ENCODE measurements around the gene BMAL1.

The BMAL1 gene

GRCh38 chr11:13229711-13230318 lies 47.8 kb upstream of the BMAL1 start:
- Histone ChIP-seq H3K4me2 (ENCODE audit: low read depth, low read length, poor library complexity, severe bottlenecking) (no peak overlapping the region), H3F3A (ENCODE audit: insufficient read depth) (no peaks in the 10 kb centered on the region), H3K27me3 (ENCODE audit: low read length) (no peaks in the 10 kb centered on the region), H3K79me2 (ENCODE audit: insufficient read depth, low read length) (no peaks in the 10 kb centered on the region), H3K9ac (ENCODE audit: low read length) (no peak overlapping the region), H3K9me3 (ENCODE audit: insufficient read depth, low read length) (no peaks in the 10 kb centered on the region), H3K9me2 (replicated peaks; ENCODE audit: insufficient read depth, low read length) (no peaks in the 10 kb centered on the region), H2AFZ (ENCODE audit: low read depth, low read length, severe bottlenecking) (no peak overlapping the region), H3K4me3 (ENCODE audit: insufficient read depth, low read length, poor library complexity, severe bottlenecking) (no peak overlapping the region), H3K27ac (ENCODE audit: low read depth, low read length) (no peak overlapping the region), H4K20me1 (ENCODE audit: low read depth, low read length) (no peaks in the 10 kb centered on the region), H3K36me3 (ENCODE audit: low read length) (no peaks in the 10 kb centered on the region)
- TF ChIP-seq CTCF (IDR thresholded peaks at IDR 0.05; ENCODE audit: insufficient read depth, low read length, poor library complexity, severe bottlenecking) (no peak), EZH2phosphoT487 (conservative IDR thresholded peaks at IDR 0.05; ENCODE audit: low read length) (no peak)

GRCh38 chr11:13233173-13233745 lies 44.3 kb upstream of the BMAL1 start:
- H3K9ac ChIP-seq (ENCODE audit: low read length), result no peak overlapping the region

GRCh38 chr11:13235895-13236294 lies 41.7 kb upstream of the BMAL1 start:
- Histone ChIP-seq H3K4me2 (ENCODE audit: low read depth, low read length, poor library complexity, severe bottlenecking) (no peak overlapping the region), H3K79me2 (ENCODE audit: insufficient read depth, low read length) (no peaks in the 10 kb centered on the region), H3K9me3 (ENCODE audit: insufficient read depth, low read length) (no peaks in the 10 kb centered on the region), H4K20me1 (ENCODE audit: low read depth, low read length) (no peaks in the 10 kb centered on the region), H3K27ac (ENCODE audit: low read depth, low read length) (no peak overlapping the region), H3K4me3 (ENCODE audit: insufficient read depth, low read length, poor library complexity, severe bottlenecking) (no peak overlapping the region), H3K27me3 (ENCODE audit: low read length) (no peaks in the 10 kb centered on the region), H3F3A (ENCODE audit: insufficient read depth) (no peaks in the 10 kb centered on the region), H2AFZ (ENCODE audit: low read depth, low read length, severe bottlenecking) (no peak overlapping the region), H3K9me2 (replicated peaks; ENCODE audit: insufficient read depth, low read length) (no peaks in the 10 kb centered on the region), H3K9ac (ENCODE audit: low read length) (no peak overlapping the region), H3K36me3 (ENCODE audit: low read length) (no peaks in the 10 kb centered on the region)
- TF ChIP-seq CTCF (IDR thresholded peaks at IDR 0.05; ENCODE audit: insufficient read depth, low read length, poor library complexity, severe bottlenecking) (no peak), EZH2phosphoT487 (conservative IDR thresholded peaks at IDR 0.05; ENCODE audit: low read length) (no peak)

More at GRCh38 chr11:13233173-13233745, 44.3 kb upstream of the BMAL1 start:
- no peak for TF ChIP-seq CTCF (IDR thresholded peaks at IDR 0.05; ENCODE audit: insufficient read depth, low read length, poor library complexity, severe bottlenecking)
- no peak for TF ChIP-seq EZH2phosphoT487 (conservative IDR thresholded peaks at IDR 0.05; ENCODE audit: low read length)
- Histone ChIP-seq H3K27ac (ENCODE audit: low read depth, low read length) (no peak overlapping the region), H3K79me2 (ENCODE audit: insufficient read depth, low read length) (no peaks in the 10 kb centered on the region), H4K20me1 (ENCODE audit: low read depth, low read length) (no peaks in the 10 kb centered on the region), H3K4me2 (ENCODE audit: low read depth, low read length, poor library complexity, severe bottlenecking) (no peak overlapping the region), H3K4me3 (ENCODE audit: insufficient read depth, low read length, poor library complexity, severe bottlenecking) (no peak overlapping the region), H3K9me2 (replicated peaks; ENCODE audit: insufficient read depth, low read length) (no peaks in the 10 kb centered on the region), H2AFZ (ENCODE audit: low read depth, low read length, severe bottlenecking) (no peak overlapping the region), H3K9me3 (ENCODE audit: insufficient read depth, low read length) (no peaks in the 10 kb centered on the region), H3K27me3 (ENCODE audit: low read length) (no peaks in the 10 kb centered on the region), H3F3A (ENCODE audit: insufficient read depth) (no peaks in the 10 kb centered on the region), H3K36me3 (ENCODE audit: low read length) (no peaks in the 10 kb centered on the region)

All from SU-DHL-6 (cell line).